ENCODE data around the gene BRAT1.

GRCh38 chr7:2494191-2495130, 60.9 kb downstream of the BRAT1 start:
- TF ChIP-seq CTCF (IDR thresholded peaks at IDR 0.05) (no peak), EZH2 (IDR thresholded peaks at IDR 0.05; ENCODE audit: borderline replicate concordance, insufficient read depth, low read depth, low read length, poor library complexity, severe bottlenecking) (no peak)

All from B cell (primary cell).